Hepatocyte (in vitro differentiated cells): ENCODE data around the gene KCNN3. TPM values are rescaled to one million over a fixed set of nuclear protein-coding genes. Genes with fewer than 3 reads are reported as not detected.

Source experiments
- DNase-seq: peaks from one replicate; pipeline ENCODE4 v3.0.0-alpha.2; 2016; ENCODE audit warnings: low spot score
- H2AFZ ChIP-seq: fragments of 200-600 bp; sonication (generic); 2 replicates; pipeline ENCODE4 v1.6.0; 2016; ENCODE audit warnings: antibody characterized with exemption, mild to moderate bottlenecking
- H3K27ac ChIP-seq: fragments of 200-600 bp; sonication (generic); 2 replicates; pipeline ENCODE4 v1.5.1; 2016; ENCODE audit warnings: mild to moderate bottlenecking
- H3K27me3 ChIP-seq: fragments of 200-600 bp; sonication (generic); 2 replicates; pipeline ENCODE4 v1.6.1; 2016
- H3K36me3 ChIP-seq: fragments of 200-600 bp; sonication (generic); replicated peaks from 2 replicates; pipeline ENCODE4 v1.5.1; 2016; ENCODE audit warnings: low read depth; ENCODE audit not compliant: insufficient read depth
- H3K4me1 ChIP-seq: fragments of 200-600 bp; sonication (generic); 2 replicates; pipeline ENCODE4 v1.5.1; 2016; ENCODE audit warnings: mild to moderate bottlenecking, moderate library complexity; ENCODE audit not compliant: insufficient read depth
- H3K4me2 ChIP-seq: fragments of 200-600 bp; sonication (generic); 2 replicates; pipeline ENCODE4 v1.6.0; 2016
- H3K4me3 ChIP-seq: fragments of 200-600 bp; sonication (generic); 2 replicates; pipeline ENCODE4 v1.5.1; 2016; ENCODE audit warnings: mild to moderate bottlenecking
- H3K79me2 ChIP-seq: fragments of 200-600 bp; sonication (generic); 2 replicates; pipeline ENCODE4 v1.6.0; 2017; ENCODE audit warnings: mild to moderate bottlenecking
- H3K9me2 ChIP-seq: fragments of 200-600 bp; sonication (generic); replicated peaks from 2 replicates; pipeline ENCODE4 v1.6.0; 2017; ENCODE audit warnings: mild to moderate bottlenecking; ENCODE audit not compliant: insufficient read depth
- H3K9me3 ChIP-seq: fragments of 200-600 bp; sonication (generic); 2 replicates; pipeline ENCODE4 v1.5.1; 2016; ENCODE audit warnings: low read depth, mild to moderate bottlenecking
- H4K20me1 ChIP-seq: fragments of 200-600 bp; sonication (generic); 2 replicates; pipeline ENCODE4 v1.6.0; 2016; ENCODE audit warnings: mild to moderate bottlenecking; ENCODE audit not compliant: insufficient read depth, poor library complexity, severe bottlenecking
- EZH2 ChIP-seq: fragments of 200-600 bp; sonication (generic); IDR thresholded peaks from 2 replicates; pipeline ENCODE4 v1.6.1; 2016; ENCODE audit warnings: antibody characterized with exemption, mild to moderate bottlenecking, borderline replicate concordance
- EZH2phosphoT487 ChIP-seq: fragments of 200-600 bp; sonication (generic); IDR thresholded peaks from one replicate; pipeline ENCODE4 v1.6.1; 2018; ENCODE audit warnings: antibody characterized with exemption, mild to moderate bottlenecking, low read depth, moderate library complexity; ENCODE audit not compliant: unreplicated experiment, severe bottlenecking
- WGBS: methylation state at CpG from one replicate; pipeline ENCODE4 v1.1.6; 2016; ENCODE audit warnings: low lambda C conversion rate; ENCODE audit errors: missing lambda C conversion rate; 5-methylcytosine and 5-hydroxymethylcytosine counted together
- polyA plus RNA-seq: library from polyadenylated mRNA; unstranded; fragments of >200 nt; fragmentation: Nextera tagmentation; extraction: Ambion mirVana; gene quantifications from 2 replicates; pipeline ENCODE4 v1.2.1, GENCODE V29; 2016
- total RNA-seq: library from RNA; depleted of rRNA; stranded (reverse); fragments of >200 nt; gene quantifications from 2 replicates; pipeline ENCODE4 v1.2.3, GENCODE V29; 2014
- TF ChIP-seq, protein P1 (sequence below): fragments of 200-600 bp; sonication (generic); IDR thresholded peaks from 2 replicates; pipeline ENCODE4 v1.5.1; 2016; ENCODE audit warnings: antibody characterized with exemption, mild to moderate bottlenecking; ENCODE audit not compliant: poor library complexity

The KCNN3 gene
- total and polyA plus RNA-seq, 2 experiments from 2014 or later: 0.56 to 0.67 TPM

- H3K27me3 ChIP-seq: no peaks in the 10 kb centered on the region
- no peak overlapping the region for H2AFZ ChIP-seq
- no peaks in the 10 kb centered on the region for H3K79me2 ChIP-seq
- no peak for DNase-seq
- peaks cover 11% of the 10 kb centered on the region for H3K4me1 ChIP-seq
- TF ChIP-seq, protein P1, sequence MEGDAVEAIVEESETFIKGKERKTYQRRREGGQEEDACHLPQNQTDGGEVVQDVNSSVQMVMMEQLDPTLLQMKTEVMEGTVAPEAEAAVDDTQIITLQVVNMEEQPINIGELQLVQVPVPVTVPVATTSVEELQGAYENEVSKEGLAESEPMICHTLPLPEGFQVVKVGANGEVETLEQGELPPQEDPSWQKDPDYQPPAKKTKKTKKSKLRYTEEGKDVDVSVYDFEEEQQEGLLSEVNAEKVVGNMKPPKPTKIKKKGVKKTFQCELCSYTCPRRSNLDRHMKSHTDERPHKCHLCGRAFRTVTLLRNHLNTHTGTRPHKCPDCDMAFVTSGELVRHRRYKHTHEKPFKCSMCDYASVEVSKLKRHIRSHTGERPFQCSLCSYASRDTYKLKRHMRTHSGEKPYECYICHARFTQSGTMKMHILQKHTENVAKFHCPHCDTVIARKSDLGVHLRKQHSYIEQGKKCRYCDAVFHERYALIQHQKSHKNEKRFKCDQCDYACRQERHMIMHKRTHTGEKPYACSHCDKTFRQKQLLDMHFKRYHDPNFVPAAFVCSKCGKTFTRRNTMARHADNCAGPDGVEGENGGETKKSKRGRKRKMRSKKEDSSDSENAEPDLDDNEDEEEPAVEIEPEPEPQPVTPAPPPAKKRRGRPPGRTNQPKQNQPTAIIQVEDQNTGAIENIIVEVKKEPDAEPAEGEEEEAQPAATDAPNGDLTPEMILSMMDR: no peak
- TF ChIP-seq EZH2 (no peak), EZH2phosphoT487 (no peak)
- no peaks in the 10 kb centered on the region for H4K20me1 ChIP-seq
- H3K4me2 ChIP-seq: no peak overlapping the region
- H3K27ac ChIP-seq: no peak overlapping the region
- WGBS: 88% methylated on average over 3 of the region's 3 CpGs
- H3K36me3 ChIP-seq: no peaks in the 10 kb centered on the region
- H3K4me3 ChIP-seq: no peak overlapping the region
- H3K9me2 ChIP-seq: no peaks in the 10 kb centered on the region
- no peaks in the 10 kb centered on the region for H3K9me3 ChIP-seq
These were observed 17.2 kb downstream of the KCNN3 start for GRCh38 chr1:154852845-154853244.

DNA sequence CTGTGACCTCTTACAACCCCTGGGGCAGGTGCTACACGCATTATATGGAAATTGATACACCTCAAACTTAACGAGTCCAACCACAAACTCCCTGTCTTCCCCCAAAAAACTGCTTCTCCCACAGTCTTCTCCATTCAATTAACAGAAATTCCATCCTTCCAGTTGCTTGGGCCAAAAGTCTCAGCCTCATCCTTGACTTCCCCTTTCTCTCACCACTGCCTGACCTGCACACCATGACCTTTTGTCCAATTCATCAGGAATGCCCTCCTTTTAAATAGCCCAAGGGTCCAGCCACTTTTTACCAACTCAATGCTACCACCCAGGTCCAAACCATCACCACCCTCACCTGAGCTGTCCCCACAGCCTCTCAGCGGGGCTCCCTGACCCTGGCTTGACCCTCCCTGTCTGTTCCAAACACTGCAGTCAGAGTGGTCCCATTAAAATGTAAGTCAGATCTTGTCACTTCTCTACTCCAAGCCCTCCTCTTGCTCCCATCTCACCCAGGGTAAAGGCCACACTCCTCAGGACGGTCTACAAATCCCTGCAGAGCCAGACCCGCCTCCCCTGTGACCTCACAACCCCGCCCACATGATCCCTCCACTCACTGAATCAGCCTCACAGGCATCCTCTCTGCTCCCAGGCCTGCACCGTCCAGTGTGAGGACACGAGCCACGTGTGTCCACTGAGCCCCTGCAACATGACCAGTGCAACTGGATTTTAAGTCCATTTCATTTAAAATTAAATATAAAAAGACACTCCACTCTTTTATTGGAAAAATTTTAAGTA is 18.5 kb downstream of the KCNN3 start:
- Histone ChIP-seq H3K9me3 (no peaks in the 10 kb centered on the region), H3K79me2 (no peaks in the 10 kb centered on the region), H3K4me2 (no peak overlapping the region), H4K20me1 (no peaks in the 10 kb centered on the region), H3K4me3 (no peak overlapping the region), H3K27me3 (no peaks in the 10 kb centered on the region), H2AFZ (no peak overlapping the region), H3K9me2 (no peaks in the 10 kb centered on the region), H3K27ac (no peak overlapping the region), H3K4me1 (peaks cover 20% of the 10 kb centered on the region), H3K36me3 (no peaks in the 10 kb centered on the region)
- 56% methylated on average over 9 of the region's 9 CpGs for WGBS
- DNase-seq: no peak
- TF ChIP-seq EZH2: no peak
- TF ChIP-seq, protein P1: no peak
- TF ChIP-seq EZH2phosphoT487: no peak

DNA sequence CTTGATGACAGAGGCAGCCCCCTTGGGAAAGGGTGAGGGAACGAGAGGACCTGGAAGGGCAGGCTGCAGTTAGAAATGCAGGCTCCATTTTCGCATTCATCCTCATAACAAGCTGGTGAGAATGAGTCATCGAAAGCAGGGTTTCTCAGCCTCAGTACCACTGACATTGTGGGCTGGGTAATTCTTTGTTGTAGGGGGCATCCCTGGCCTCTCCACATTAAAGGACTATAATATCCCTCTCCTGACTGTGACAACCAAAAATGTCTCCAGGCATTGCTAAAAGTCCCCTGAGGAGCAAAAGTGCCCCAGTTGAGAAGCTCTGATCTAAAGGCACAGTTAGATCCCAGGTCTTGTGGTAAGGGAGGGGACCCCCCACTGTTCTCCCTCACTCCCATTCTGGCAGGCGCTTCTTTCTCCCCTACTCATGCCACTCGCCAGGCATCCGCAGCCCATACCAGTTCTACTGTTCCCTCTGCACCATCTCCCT is 20.4 kb downstream of the KCNN3 start:
- Histone ChIP-seq H3K27ac (no peak overlapping the region), H3K4me3 (no peak overlapping the region), H3K27me3 (no peaks in the 10 kb centered on the region), H3K4me1 (peaks cover 28% of the 10 kb centered on the region), H3K79me2 (no peaks in the 10 kb centered on the region), H3K9me2 (no peaks in the 10 kb centered on the region), H3K9me3 (no peaks in the 10 kb centered on the region), H3K4me2 (no peak overlapping the region), H4K20me1 (no peaks in the 10 kb centered on the region), H3K36me3 (no peaks in the 10 kb centered on the region), H2AFZ (no peak overlapping the region)
- DNase-seq: no peak
- WGBS: 86% methylated on average over 6 of the region's 6 CpGs
- TF ChIP-seq EZH2phosphoT487: no peak
- TF ChIP-seq, protein P1: no peak
- no peak for TF ChIP-seq EZH2
